Mucosa of stomach (tissue), 1 donor: Measurements from ENCODE around the gene EIF4E2.
A peak's percentile ranks its signal among the peaks of the same experiment; 100 is the strongest.

Experiments used
- H3K27me3 ChIP-seq: one replicate; pipeline ENCODE4 v1.7.0; 2013; ENCODE audit warnings: mild to moderate bottlenecking, low read length; ENCODE audit not compliant: control insufficient read depth, insufficient read depth
- H3K36me3 ChIP-seq: one replicate; pipeline ENCODE4 v1.7.0; 2013; ENCODE audit warnings: low read length; ENCODE audit not compliant: control insufficient read depth, insufficient read depth
- H3K4me1 ChIP-seq: one replicate; pipeline ENCODE4 v1.7.0; 2013; ENCODE audit warnings: mild to moderate bottlenecking, low read length; ENCODE audit not compliant: control insufficient read depth, insufficient read depth
- H3K4me3 ChIP-seq: one replicate; pipeline ENCODE4 v1.7.0; 2013; ENCODE audit warnings: low read length
- H3K9ac ChIP-seq: one replicate; pipeline ENCODE4 v1.7.0; 2013; ENCODE audit warnings: mild to moderate bottlenecking, low read length, moderate library complexity
- H3K9me3 ChIP-seq: one replicate; pipeline ENCODE4 v1.7.0; 2013; ENCODE audit warnings: mild to moderate bottlenecking, low read length, moderate library complexity; ENCODE audit not compliant: control insufficient read depth
- donor health status: Pancreatic carcinoma.

Gene EIF4E2

DNA sequence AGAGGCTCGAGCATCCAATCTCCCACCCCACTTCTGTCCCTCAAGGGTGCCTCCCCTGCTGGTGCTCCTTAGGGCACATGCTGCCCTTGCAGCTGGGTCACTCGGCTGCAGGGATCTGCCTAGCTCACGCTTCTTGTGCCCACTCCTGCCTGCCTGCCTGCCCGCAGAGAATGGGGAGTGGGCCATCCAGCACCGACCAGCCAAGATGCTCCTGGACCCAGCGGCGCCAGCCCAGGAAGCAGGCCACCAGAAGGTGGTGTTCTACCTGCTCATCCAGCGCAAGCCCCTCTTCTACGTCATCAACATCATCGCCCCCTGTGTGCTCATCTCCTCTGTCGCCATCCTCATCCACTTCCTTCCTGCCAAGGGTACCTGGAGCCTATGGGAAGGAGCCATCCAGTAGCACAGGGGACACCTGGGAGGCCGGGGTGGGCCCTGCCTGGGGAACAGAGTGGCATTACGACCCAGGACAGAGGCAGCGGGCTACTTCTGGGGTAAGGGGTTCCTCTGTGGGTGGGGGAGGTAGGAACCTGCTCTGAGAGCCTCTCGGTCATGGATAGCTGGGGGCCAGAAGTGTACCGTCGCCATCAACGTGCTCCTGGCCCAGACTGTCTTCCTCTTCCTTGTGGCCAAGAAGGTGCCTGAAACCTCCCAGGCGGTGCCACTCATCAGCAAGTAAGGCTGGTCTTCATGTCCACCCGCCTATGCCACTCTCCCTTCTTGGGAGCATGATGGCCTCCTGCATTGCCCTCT, 7.6 kb upstream of the EIF4E2 start:
- no peaks in the 10 kb centered on the region for H3K9me3 ChIP-seq
- H3K4me3 ChIP-seq: no peak overlapping the region
- peaks cover 14% of the 10 kb centered on the region for H3K27me3 ChIP-seq
- no peaks in the 10 kb centered on the region for H3K36me3 ChIP-seq
- no peaks in the 10 kb centered on the region for H3K4me1 ChIP-seq
- no peak overlapping the region for H3K9ac ChIP-seq

GRCh38 chr2:232543491-232543890, 7.0 kb upstream of the EIF4E2 start:
- H3K9me3 ChIP-seq: no peaks in the 10 kb centered on the region
- peaks cover 12% of the 10 kb centered on the region for H3K27me3 ChIP-seq
- H3K4me1 ChIP-seq: no peaks in the 10 kb centered on the region
- no peaks in the 10 kb centered on the region for H3K36me3 ChIP-seq
- no peak overlapping the region for H3K4me3 ChIP-seq
- no peak overlapping the region for H3K9ac ChIP-seq

- H3K36me3 ChIP-seq: no peaks in the 10 kb centered on the region
- H3K9me3 ChIP-seq: no peaks in the 10 kb centered on the region
- no peak overlapping the region for H3K9ac ChIP-seq
- no peak overlapping the region for H3K4me3 ChIP-seq
- peaks cover 9% of the 10 kb centered on the region for H3K27me3 ChIP-seq
- H3K4me1 ChIP-seq: no peaks in the 10 kb centered on the region
These were observed 6.4 kb upstream of the EIF4E2 start for GRCh38 chr2:232543928-232544631.

GRCh38 chr2:232544674-232545073, 5.8 kb upstream of the EIF4E2 start:
- Histone ChIP-seq H3K9me3 (no peaks in the 10 kb centered on the region), H3K9ac (no peak overlapping the region), H3K4me3 (no peak overlapping the region), H3K27me3 (peaks cover 4% of the 10 kb centered on the region), H3K4me1 (no peaks in the 10 kb centered on the region), H3K36me3 (no peaks in the 10 kb centered on the region)

GRCh38 chr2:232545511-232546375, 4.7 kb upstream of the EIF4E2 start:
- H3K4me1 ChIP-seq: no peaks in the 10 kb centered on the region
- H3K27me3 ChIP-seq: no peaks in the 10 kb centered on the region

DNA sequence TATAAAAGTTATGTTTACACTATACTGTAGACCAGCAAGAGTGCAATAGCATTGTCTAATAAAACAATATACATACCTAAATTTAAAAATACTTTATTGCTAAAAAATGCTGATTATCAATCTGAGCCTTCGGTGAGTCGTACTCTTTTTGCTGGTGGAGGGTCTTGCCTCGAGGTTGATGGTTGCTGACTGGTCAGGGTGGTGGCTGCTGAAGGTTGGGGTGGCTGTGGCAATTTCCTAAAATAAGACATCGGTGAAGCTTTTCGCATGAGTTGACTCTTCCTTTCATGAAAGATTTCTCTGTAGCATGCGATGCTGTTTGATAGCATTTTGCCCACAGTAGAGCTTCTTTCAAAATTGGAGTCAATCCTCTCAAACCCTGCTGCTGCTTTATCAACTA, 2.5 kb upstream of the EIF4E2 start:
- Histone ChIP-seq H3K36me3 (no peaks in the 10 kb centered on the region), H3K4me1 (peaks cover 7% of the 10 kb centered on the region), H3K4me3 (no peak overlapping the region), H3K9ac (no peak overlapping the region), H3K9me3 (no peaks in the 10 kb centered on the region), H3K27me3 (no peaks in the 10 kb centered on the region)

More at GRCh38 chr2:232545511-232546375, 4.7 kb upstream of the EIF4E2 start:
- H3K9ac ChIP-seq: no peak overlapping the region
- no peak overlapping the region for H3K4me3 ChIP-seq
- H3K9me3 ChIP-seq: no peaks in the 10 kb centered on the region
- H3K36me3 ChIP-seq: no peaks in the 10 kb centered on the region

DNA sequence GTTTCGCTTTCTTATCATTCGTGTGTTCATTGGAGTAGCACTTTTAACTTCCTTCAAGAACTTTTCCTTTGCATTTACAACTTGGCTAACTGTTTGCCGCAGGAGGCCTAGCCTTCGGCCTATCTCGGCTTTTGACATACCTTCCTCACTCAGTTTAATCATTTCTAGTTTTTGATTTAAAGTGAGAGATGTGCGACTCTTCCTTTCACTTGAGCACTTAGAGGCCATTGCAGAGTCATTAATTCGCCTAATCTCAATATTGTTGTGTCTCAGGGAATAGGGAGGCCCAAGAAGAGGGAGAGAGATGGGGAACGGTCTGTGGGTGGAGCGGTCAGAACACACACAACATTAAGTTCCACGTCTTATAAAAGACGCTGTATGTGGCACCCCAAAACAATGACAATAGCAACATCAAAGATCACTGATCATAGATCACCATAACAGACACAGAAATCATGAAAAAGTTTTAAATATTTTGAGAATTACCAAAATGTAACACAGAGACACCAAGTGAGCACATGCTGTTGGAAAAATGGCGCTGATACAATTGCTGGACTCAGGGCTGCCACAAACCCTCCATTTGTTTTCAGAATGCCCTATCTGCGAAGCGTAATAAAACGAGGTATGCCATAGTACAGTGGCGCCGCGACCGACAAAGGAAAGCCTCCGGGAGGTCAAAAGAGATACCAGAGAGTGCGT, 685 bp upstream of the EIF4E2 start:
- Histone ChIP-seq H3K9ac (peak overlapping the region; percentile 84), H3K4me3 (peak overlapping the region; percentile 39), H3K4me1 (peaks cover 15% of the 10 kb centered on the region), H3K36me3 (no peaks in the 10 kb centered on the region), H3K9me3 (no peaks in the 10 kb centered on the region), H3K27me3 (no peaks in the 10 kb centered on the region)

- Histone ChIP-seq H3K27me3 (no peaks in the 10 kb centered on the region), H3K9ac (peak overlapping the region; percentile 84), H3K4me1 (peaks cover 15% of the 10 kb centered on the region), H3K36me3 (no peaks in the 10 kb centered on the region), H3K9me3 (no peaks in the 10 kb centered on the region), H3K4me3 (peak overlapping the region; percentile 39)
These were observed 755 bp downstream of the EIF4E2 start for GRCh38 chr2:232551250-232551638.

DNA sequence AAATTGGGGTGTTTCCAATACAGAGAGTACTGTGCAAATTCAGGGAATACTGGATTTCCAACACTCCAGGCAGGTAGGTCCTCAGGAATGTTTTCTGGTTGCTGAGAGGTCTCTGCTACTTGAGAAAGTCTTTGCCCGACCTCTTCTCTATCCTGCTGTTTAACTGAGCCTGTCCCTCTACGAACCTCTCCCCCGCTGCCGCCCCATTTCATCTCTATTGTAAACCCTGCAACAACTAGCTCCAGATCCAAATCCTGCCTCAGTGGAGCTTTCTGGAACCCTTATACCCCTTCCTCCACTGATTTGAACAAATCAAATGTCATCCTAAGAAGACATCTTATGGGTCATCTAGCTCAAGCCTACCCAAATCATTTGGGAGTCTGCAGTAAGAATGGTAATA, 1.3 kb downstream of the EIF4E2 start:
- peak overlapping the region; percentile 39 for H3K4me3 ChIP-seq
- no peaks in the 10 kb centered on the region for H3K27me3 ChIP-seq
- peak overlapping the region; percentile 84 for H3K9ac ChIP-seq
- no peaks in the 10 kb centered on the region for H3K9me3 ChIP-seq
- no peaks in the 10 kb centered on the region for H3K36me3 ChIP-seq
- peaks cover 15% of the 10 kb centered on the region for H3K4me1 ChIP-seq

GRCh38 chr2:232556426-232556825, 5.9 kb downstream of the EIF4E2 start:
- Histone ChIP-seq H3K27me3 (no peaks in the 10 kb centered on the region), H3K4me3 (no peak overlapping the region), H3K9me3 (no peaks in the 10 kb centered on the region), H3K36me3 (no peaks in the 10 kb centered on the region), H3K4me1 (peaks cover 14% of the 10 kb centered on the region), H3K9ac (no peak overlapping the region)

DNA sequence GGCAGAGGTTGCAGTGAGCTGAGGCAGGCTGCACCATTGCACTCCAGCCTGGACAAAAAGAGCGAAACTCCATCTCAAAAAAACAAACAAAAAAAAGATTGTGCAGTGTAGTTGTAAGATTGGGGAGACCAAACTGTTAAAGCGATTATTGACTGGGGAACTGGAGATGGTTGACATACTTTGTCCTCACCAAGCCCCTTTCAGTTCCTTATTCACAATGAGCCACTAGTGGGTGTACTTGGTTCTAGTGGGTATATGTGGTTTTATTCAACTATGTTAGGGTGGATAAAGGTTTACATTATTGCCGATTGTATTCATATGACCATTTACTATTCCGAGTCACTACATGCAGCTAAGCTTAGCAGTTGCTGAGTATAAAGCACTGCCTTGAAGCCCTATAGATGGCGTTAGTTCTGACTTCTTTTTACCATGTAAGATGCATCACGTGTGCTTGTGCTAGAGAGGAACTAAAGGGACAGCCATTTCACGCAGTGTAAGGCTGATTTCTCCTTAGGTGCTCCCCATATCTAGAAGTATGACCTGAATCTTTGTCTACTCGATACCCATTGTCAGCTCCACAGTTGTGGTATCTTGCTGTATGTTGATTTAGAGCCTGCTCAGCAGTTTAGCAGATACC, 12.1 kb downstream of the EIF4E2 start:
- no peak overlapping the region for H3K9ac ChIP-seq
- no peaks in the 10 kb centered on the region for H3K9me3 ChIP-seq
- H3K4me1 ChIP-seq: no peaks in the 10 kb centered on the region
- H3K36me3 ChIP-seq: peaks cover 9% of the 10 kb centered on the region
- no peak overlapping the region for H3K4me3 ChIP-seq
- no peaks in the 10 kb centered on the region for H3K27me3 ChIP-seq
